Measurements from ENCODE around the gene ZNF287.

ZNF287 gene

GRCh38 chr17:16521070-16521727 is 47.8 kb downstream of the ZNF287 start:
- Histone ChIP-seq H3K27ac (no peak overlapping the region), H3K27me3 (replicated peaks) (no peaks in the 10 kb centered on the region), H3K36me3 (replicated peaks) (no peaks in the 10 kb centered on the region), H3K4me3 (ENCODE audit: low read depth, low read length) (no peak overlapping the region)
- TF ChIP-seq CTCF (IDR thresholded peaks at IDR 0.05; ENCODE audit: low read depth, low read length, missing control alignments), result peak; percentile 94
- in situ Hi-C loops (cut with HindIII; ENCODE audit: low pct_ligation_motif_present, low sequenced_read_pairs), result no loop called here
- DNase-seq, result peak; percentile 74

GRCh38 chr17:16519021-16519420 is 50.0 kb downstream of the ZNF287 start:
- DNase-seq, result no peak
- Histone ChIP-seq H3K27me3 (replicated peaks) (no peaks in the 10 kb centered on the region), H3K27ac (no peak overlapping the region), H3K4me3 (ENCODE audit: low read depth, low read length) (no peak overlapping the region), H3K36me3 (replicated peaks) (no peaks in the 10 kb centered on the region)
- in situ Hi-C loops (cut with HindIII; ENCODE audit: low pct_ligation_motif_present, low sequenced_read_pairs), result no loop called here
- no peak for TF ChIP-seq CTCF (IDR thresholded peaks at IDR 0.05; ENCODE audit: low read depth, low read length, missing control alignments)

- in situ Hi-C loops (cut with HindIII; ENCODE audit: low pct_ligation_motif_present, low sequenced_read_pairs), result no loop called here
- no peak for TF ChIP-seq CTCF (IDR thresholded peaks at IDR 0.05; ENCODE audit: low read depth, low read length, missing control alignments)
- Histone ChIP-seq H3K36me3 (replicated peaks) (no peaks in the 10 kb centered on the region), H3K4me3 (ENCODE audit: low read depth, low read length) (no peak overlapping the region), H3K27me3 (replicated peaks) (no peaks in the 10 kb centered on the region), H3K27ac (no peak overlapping the region)
- no peak for DNase-seq
Observed at GRCh38 chr17:16517477-16517876, 51.5 kb downstream of the ZNF287 start.

- TF ChIP-seq CTCF (IDR thresholded peaks at IDR 0.05; ENCODE audit: low read depth, low read length, missing control alignments), result no peak
- H3K4me3 ChIP-seq (ENCODE audit: low read depth, low read length), result peak overlapping the region; percentile 34
- no peak overlapping the region for H3K27ac ChIP-seq
- H3K36me3 ChIP-seq (replicated peaks), result no peaks in the 10 kb centered on the region
- no peaks in the 10 kb centered on the region for H3K27me3 ChIP-seq (replicated peaks)
- in situ Hi-C loops (cut with HindIII; ENCODE audit: low pct_ligation_motif_present, low sequenced_read_pairs), result no loop called here
- peak; percentile 73 for DNase-seq
Observed at GRCh38 chr17:16516594-16517051, 52.4 kb downstream of the ZNF287 start.

GRCh38 chr17:16515933-16516332 is 53.1 kb downstream of the ZNF287 start:
- Histone ChIP-seq H3K4me3 (ENCODE audit: low read depth, low read length) (no peak overlapping the region), H3K27ac (no peak overlapping the region), H3K36me3 (replicated peaks) (no peaks in the 10 kb centered on the region), H3K27me3 (replicated peaks) (no peaks in the 10 kb centered on the region)
- in situ Hi-C loops (cut with HindIII; ENCODE audit: low pct_ligation_motif_present, low sequenced_read_pairs), result no loop called here
- no peak for DNase-seq
- no peak for TF ChIP-seq CTCF (IDR thresholded peaks at IDR 0.05; ENCODE audit: low read depth, low read length, missing control alignments)

GRCh38 chr17:16513873-16514272 is 55.1 kb downstream of the ZNF287 start:
- no peaks in the 10 kb centered on the region for H3K36me3 ChIP-seq (replicated peaks)
- in situ Hi-C loops (cut with HindIII; ENCODE audit: low pct_ligation_motif_present, low sequenced_read_pairs), result no loop called here
- no peaks in the 10 kb centered on the region for H3K27me3 ChIP-seq (replicated peaks)
- H3K27ac ChIP-seq, result no peak overlapping the region
- no peak for DNase-seq
- no peak for TF ChIP-seq CTCF (IDR thresholded peaks at IDR 0.05; ENCODE audit: low read depth, low read length, missing control alignments)
- H3K4me3 ChIP-seq (ENCODE audit: low read depth, low read length), result no peak overlapping the region
